ENCODE measurements around the gene PPIP5K1. TPM values are rescaled to one million over a fixed set of nuclear protein-coding genes. Genes with fewer than 3 reads are reported as not detected.

Gene PPIP5K1
- total RNA-seq, 1 donor from 2014 or later, result 26.9 TPM

- Mint-ChIP-seq H3K9me3 (ENCODE audit: unreplicated experiment) (no peaks in the 10 kb centered on the region), H3K4me1 (ENCODE audit: unreplicated experiment) (peaks cover 21% of the 10 kb centered on the region), H3K27me3 (ENCODE audit: unreplicated experiment) (peaks cover 37% of the 10 kb centered on the region), H3K27ac (ENCODE audit: unreplicated experiment) (no peak overlapping the region), H3K4me3 (ENCODE audit: unreplicated experiment) (no peak overlapping the region), H3K36me3 (ENCODE audit: low read depth, unreplicated experiment) (peaks cover 9% of the 10 kb centered on the region)
- peak; percentile 63 for TF ChIP-seq CTCF (IDR thresholded peaks at IDR 0.05; ENCODE audit: unreplicated experiment)
- DNase-seq (ENCODE audit: low spot score), result no peak
Measured at GRCh38 chr15:43514241-43515057, 75.6 kb downstream of the PPIP5K1 start.

DNA sequence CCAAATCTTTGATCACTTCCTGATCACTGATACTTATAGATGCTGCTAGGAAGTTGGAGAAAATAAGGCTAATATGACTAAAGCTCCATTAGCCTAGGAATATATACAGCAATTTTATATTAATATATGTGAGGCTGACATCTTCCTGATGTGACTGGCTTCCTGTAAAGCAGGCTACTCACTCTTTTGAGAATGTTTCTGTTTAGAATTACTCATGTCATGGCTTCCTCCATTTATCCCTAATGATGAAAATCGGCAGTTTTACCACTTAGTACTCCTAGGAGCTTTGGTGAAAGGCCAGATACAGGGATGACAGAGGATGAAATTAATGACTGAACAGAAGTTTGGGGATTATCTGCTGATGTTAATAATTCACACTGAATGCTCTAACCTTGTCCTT, 76.5 kb downstream of the PPIP5K1 start:
- Mint-ChIP-seq H3K27ac (ENCODE audit: unreplicated experiment) (no peak overlapping the region), H3K36me3 (ENCODE audit: low read depth, unreplicated experiment) (peaks cover 9% of the 10 kb centered on the region), H3K4me3 (ENCODE audit: unreplicated experiment) (no peak overlapping the region), H3K27me3 (ENCODE audit: unreplicated experiment) (peaks cover 29% of the 10 kb centered on the region), H3K4me1 (ENCODE audit: unreplicated experiment) (peaks cover 21% of the 10 kb centered on the region), H3K9me3 (ENCODE audit: unreplicated experiment) (no peaks in the 10 kb centered on the region)
- no peak for DNase-seq (ENCODE audit: low spot score)
- TF ChIP-seq CTCF (IDR thresholded peaks at IDR 0.05; ENCODE audit: unreplicated experiment), result no peak

DNA sequence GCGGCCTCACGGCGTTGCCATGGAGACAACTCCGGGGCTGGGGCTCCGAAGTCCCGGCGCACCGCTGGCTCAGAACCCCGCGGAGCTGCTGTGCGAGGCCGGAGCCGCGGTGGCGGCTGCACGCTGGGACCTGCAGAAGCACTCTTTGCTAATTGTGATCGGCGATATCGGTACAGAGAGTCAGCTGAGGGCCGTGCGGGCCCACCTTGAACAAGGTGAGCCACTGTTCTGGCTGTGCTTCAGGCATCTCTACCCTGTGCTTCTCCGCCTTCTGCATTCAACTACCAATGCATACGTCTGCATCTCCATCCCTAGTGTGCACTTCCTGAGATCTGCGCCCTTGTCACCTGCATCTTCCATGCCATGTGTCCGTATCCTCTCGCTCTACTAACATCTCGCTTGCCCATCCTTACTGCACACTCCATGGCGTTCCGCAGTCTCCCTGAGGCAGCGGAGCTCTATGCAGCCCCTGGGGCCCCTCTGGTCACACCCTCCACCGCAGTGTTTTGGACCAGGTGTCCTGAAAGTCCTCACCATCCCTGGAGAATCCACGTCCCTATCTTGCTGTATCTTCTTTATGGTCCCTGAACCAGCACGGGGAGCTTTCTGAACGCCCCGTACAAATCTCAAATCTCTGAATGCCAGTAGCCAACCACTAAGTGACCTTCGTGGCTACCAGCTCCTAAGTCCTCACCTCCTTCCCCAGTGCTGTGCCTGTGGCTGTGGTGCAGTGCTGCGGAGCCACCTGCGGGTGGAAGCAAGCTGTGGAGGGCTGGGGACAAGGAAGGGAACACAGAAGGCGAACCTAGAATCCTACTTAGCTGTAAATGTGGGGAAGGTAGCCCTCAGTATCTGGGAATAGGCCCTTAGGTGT, 78.8 kb downstream of the PPIP5K1 start:
- H3K9me3 Mint-ChIP-seq (ENCODE audit: unreplicated experiment), result no peaks in the 10 kb centered on the region
- H3K4me3 Mint-ChIP-seq (ENCODE audit: unreplicated experiment), result peak overlapping the region; percentile 93
- peak overlapping the region; percentile 88 for H3K27ac Mint-ChIP-seq (ENCODE audit: unreplicated experiment)
- peaks cover 9% of the 10 kb centered on the region for H3K36me3 Mint-ChIP-seq (ENCODE audit: low read depth, unreplicated experiment)
- peaks cover 20% of the 10 kb centered on the region for H3K27me3 Mint-ChIP-seq (ENCODE audit: unreplicated experiment)
- DNase-seq (ENCODE audit: low spot score), result peak; percentile 46
- no peak for TF ChIP-seq CTCF (IDR thresholded peaks at IDR 0.05; ENCODE audit: unreplicated experiment)
- peaks cover 12% of the 10 kb centered on the region for H3K4me1 Mint-ChIP-seq (ENCODE audit: unreplicated experiment)

GRCh38 chr15:43510200-43511011, 79.6 kb downstream of the PPIP5K1 start:
- peak; percentile 24 for TF ChIP-seq CTCF (IDR thresholded peaks at IDR 0.05; ENCODE audit: unreplicated experiment)
- Mint-ChIP-seq H3K36me3 (ENCODE audit: low read depth, unreplicated experiment) (peaks cover 9% of the 10 kb centered on the region), H3K27me3 (ENCODE audit: unreplicated experiment) (peaks cover 18% of the 10 kb centered on the region), H3K9me3 (ENCODE audit: unreplicated experiment) (no peaks in the 10 kb centered on the region), H3K27ac (ENCODE audit: unreplicated experiment) (peak overlapping the region; percentile 98), H3K4me1 (ENCODE audit: unreplicated experiment) (peaks cover 12% of the 10 kb centered on the region), H3K4me3 (ENCODE audit: unreplicated experiment) (peak overlapping the region; percentile 98)
- DNase-seq (ENCODE audit: low spot score), result peak; percentile 99
